ENCODE data around the gene RYR1.
"Not testable (repeated sequence)": the region's sequence is repeated elsewhere in the genome, so short reads cannot be mapped to it uniquely, and the experiment has no call there.

Gene RYR1

DNA sequence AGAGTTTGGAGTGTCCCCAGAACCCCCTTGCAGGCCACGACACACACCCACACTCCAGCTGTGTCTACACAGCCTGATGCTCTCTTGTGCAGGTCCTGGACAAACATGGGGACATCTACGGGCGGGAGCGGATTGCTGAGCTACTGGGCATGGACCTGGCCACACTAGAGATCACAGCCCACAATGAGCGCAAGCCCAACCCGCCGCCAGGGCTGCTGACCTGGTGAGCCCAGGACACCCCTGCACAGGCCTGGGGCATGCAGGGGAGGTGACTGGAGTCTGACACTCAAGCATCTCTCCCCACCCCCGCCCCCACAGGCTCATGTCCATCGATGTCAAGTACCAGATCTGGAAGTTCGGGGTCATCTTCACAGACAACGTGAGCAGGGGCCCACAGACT, 144.3 kb downstream of the RYR1 start:
- no peak for DNase-seq

DNA sequence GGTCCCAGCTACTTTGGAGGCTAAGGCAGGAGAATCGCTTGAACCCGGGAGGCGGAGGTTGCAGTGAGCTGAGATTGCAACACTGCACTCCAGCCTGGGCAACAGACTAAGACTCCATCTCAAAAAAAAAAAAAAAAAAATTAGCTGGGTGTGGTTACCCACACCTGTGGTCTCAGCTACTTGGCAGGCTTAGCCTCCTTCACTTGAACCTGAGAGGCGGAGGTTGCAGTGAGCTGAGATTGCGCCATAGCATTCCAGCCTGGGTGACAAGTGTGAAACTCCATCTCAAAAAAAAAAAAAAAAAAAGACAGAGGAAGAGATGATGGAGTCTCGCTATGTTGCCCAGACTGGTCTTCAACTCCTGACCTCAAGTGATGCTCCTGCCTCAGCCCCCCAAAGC, 145.8 kb downstream of the RYR1 start:
- DNase-seq, result not testable (repeated sequence)

DNA sequence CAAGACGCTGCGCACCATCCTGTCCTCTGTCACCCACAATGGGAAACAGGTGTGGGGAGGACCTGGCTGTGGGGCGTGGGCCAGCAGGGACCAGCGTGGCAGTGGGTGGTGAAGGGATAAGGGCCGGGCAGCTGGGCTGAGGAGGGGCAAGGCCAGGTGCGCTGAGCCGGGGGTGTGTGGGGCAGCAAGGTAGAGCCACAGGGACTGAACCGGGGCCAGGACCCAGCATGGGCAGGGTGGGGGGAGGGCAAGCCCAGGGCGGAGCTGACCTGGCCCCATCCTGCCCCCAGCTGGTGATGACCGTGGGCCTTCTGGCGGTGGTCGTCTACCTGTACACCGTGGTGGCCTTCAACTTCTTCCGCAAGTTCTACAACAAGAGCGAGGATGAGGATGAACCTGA, 146.6 kb downstream of the RYR1 start:
- no peak for DNase-seq

DNA sequence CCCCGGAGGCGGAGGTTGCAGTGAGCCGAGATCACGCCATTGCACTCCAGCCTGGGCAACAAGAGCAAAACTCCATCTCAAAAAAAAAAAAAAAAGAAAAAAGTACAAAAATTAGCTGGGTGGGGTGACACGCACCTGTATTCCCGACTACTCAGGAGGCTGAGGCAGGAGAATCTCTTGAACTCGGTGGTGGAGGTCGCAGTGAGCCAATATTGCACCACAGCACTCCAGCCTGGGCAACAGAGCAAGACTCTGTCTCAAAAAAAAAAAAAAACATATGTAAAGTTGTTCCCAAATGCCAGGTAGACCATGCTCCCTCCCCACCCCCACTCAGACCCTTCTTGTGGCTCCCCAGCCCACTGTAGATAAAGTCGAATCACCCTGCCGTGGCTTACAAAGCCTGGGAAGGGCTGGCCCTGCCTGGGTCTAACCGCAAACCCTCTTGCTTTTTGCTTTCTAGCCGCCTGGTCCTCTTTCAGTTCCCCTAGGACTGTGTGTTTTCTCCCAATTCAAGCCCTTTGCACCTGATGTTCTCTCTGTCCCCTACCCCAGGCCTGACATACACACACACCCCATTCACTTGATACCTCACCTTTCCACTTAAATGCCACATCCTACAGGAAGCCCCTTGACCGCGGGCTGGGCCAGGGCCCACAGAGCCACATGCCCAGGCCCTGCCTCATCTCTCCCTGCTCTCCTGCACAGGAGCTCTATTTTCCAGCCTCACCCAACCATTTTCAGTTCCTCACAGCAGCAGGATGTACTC, 149.9 kb downstream of the RYR1 start:
- DNase-seq, result no peak

DNA sequence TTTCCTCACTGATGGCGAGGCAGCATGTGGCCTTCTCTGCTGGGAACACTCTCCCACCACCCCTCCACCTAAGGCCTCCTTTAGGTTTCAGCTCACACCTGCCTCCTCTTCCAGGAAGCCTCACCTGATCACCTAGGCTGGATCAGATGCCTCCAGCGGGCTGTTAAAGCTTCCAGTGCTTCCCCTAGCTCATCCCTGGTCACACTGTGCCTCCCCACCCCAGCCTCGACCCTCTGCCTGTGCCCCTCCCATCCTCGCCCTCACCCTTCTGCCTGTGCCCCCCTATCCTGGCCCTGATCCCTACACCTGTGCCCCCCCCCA, 150.5 kb downstream of the RYR1 start:
- no peak for DNase-seq

DNA sequence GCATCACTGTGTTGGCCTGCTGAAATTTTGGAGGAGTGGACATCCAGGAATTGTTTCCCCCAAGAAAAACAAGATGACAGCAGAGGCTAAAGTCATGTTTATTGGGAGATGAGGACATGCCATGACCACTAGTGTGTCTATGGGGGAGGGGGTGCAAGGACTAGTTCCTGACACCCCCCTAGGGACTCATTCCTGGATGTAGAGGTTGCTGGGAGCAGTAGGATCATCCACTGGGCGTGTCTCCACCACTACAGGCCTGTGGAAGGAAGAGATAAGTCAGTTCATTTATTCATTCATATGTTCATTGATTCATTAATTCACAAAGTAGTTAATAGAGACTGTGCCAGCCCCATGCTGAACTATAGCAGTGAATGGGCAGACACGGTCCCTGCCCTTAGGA, 154.1 kb downstream of the RYR1 start:
- DNase-seq, result no peak

DNA sequence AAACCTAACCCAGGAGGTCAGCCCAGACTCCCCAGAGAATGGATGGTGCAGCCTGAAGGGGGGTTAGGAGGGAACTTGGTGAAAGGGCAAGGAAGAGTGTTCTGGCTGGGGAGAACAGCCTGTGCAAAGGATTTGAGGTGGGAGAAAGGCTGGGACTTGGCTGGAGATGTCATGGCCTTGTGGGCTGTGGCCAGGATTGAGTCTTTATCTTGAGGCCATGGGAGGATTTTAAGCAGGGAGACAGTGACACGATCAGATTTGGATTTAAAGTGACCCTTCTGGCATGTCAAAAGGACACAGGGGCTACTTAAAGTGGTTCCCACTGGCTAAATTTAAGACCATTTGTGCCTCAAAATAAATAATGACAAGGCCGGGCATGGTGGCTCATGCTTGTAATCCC, 154.6 kb downstream of the RYR1 start:
- DNase-seq, result no peak

DNA sequence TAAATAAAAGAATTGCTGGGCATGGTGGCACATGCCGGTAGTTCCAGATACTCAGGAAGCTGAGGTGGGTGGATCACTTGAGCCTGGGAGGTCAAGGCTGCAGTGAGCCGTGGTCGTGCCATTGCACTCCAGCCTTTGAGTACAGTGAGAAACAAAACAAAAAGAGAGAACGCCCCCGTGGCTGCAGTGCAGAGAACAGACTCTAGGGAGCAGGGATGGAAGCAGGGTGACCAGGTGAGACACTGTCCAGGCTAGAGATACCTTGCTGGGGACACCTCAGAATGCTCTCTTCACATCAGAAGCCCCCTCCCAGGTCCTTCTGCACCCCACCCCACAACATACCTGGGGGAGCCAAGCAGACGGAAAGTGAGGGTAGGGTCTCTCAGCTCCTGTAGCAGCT, 159.4 kb downstream of the RYR1 start:
- DNase-seq, result no peak

DNA sequence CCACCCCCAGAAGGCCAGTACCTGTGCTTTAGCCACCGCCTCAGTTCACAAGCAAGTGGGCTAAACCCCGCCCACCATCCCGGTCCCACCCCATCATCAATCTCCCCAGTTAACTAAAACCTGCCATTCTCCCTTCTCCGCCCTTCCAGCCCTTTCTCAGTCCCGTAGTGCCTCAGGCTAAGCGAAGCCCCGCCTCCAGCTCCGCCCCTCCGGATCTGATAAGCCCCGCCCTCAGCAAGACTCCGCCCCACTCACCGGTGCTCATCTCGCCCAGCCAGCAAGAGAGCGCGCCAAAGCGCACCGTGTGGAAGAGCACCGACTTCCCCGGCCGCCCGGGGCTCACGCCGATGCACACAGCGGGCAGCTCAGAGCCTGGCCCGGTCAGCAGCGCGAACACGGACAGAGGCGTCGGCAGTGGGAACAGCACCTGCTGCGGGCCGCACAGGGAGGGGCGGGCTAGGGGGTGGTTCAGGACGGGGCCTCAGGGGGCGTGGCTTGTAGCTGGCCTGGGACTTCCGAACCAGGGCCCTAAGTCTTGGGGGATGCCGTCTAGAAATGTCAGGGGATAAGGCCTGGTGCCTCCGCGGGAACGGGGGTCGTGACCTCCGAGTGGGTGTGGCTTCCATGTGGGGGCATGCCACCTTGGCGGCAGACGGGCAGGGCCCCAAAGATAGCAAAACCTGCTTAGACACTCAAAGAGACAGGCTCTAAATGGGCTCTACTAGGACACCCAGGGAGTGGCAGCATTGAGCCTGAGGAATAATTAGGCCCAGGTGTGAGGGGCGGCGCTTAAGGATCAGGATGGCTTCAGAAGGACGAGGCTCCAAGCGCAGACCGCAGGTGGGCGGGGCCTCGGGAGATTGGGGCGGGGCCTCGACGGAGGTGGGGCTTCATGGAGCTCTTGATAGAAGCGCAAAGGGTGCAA, 162.8 kb downstream of the RYR1 start:
- DNase-seq, result peak; percentile 54

DNA sequence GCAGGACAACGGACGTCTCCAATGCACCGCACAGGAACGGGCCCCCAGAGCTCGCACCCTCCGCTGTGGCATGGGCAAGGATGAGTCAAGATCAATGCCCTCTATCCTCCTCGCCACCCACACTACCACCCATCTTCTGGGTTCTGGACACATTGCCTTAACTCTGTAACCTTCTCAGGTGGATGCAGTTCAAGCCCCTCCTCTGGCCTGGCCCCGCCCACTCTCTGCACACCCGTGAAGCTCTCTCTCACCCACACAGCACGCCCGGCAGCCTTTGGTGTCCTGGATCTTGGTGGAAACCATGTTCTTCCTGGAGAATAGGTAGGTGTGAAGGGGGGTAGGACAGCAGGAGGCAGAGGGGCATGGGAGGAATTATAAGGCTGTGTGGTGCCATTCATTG, 163.6 kb downstream of the RYR1 start:
- DNase-seq, result no peak

DNA sequence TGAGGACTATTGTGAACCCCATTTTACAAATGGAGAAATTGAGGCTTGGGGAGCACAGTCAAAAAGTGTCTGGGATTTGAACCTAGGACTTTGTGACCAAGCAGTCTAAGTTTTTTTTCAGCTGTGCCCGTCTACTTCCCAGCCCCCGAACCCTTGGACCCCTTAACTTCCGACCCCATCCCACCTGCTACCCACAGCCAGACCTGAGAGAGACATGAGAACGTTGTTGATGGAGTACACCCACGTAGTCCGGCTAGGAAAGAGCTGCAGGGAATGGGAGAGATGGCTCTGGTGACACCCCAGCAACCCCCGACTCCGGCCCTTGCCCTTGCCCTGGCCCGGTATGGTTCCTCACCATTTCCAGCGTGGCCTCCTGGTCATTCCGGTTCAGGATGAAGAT, 166.2 kb downstream of the RYR1 start:
- no peak for DNase-seq

DNA sequence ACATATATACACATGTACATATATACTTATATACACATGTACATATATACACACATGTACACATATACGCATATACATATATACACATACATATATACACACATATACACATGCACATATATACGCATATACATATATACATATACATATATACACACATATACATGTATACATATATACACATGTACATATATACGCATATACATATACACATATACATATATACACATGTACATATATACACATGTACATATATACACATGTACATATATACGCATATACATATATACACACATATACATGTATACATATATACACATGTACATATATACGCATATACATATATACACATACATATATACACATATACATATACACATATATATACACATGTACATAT, 169.4 kb downstream of the RYR1 start:
- DNase-seq, result not testable (repeated sequence)

DNA sequence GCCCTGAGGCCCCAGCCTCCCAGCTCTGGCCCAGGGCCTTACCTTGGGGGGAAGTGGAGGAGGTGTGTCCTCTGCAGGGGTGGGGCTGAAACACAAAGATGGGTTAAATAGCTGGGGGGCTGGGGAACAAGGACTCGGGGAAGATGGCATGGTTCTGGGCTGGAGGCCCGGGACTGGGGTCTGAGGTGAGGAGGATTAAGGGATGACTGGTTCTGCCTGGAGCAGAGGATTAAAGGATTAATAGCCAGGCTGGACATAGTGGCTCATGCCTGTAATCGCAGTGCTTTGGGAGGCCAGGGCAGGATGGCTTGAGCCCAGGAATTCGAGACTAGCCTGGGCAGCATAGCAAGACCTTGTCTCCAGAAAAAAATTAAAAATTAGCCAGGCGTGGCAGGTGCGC, 172.6 kb downstream of the RYR1 start:
- DNase-seq, result no peak

DNA sequence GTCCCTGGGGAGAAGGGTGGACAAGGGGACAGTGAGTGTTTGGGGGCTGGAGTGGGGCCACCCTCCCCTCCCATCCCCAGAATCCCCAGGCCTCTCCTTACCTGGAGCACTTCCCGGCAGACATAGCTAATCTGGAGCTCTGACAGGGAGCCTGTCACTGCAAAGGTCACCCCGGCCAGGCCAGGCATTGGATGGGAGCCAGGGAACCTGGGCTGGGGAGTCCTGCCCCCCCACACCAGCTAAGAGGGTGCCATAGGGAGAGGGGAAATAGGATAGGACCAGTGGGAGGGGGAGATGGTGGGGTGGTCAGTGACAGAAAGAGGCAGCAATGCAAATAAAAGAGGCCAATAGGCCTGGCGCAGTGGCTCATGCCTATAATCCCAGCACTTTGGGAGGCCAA, 180.8 kb downstream of the RYR1 start:
- DNase-seq, result no peak

DNA sequence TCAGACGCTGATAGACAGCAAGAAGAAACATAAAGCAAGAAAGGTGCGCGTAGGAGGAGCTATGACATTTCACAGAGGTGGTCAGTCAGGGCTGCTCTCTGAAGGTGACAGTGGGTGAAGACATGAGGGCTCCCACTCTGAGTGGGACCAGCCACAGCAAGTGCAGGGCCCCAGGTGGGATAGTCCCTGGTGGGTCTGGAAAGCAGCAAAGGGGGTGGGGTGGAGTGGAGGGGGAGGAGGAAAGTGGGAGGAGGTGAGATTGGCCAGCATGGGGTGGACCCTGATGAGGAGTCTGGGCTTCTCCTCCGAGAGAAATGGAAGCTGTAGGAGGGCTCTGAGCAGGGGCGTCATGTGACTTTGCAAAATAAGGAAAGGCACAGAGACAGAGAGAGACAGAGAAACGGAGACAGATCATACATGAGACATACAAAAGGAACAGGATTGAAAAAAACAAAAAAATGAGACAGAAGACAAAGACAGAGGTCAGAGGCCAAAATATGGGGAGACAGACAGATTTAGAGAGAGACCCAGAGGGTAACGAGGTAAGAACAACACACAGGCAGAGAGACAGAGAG, 181.6 kb downstream of the RYR1 start:
- no peak for DNase-seq

DNA sequence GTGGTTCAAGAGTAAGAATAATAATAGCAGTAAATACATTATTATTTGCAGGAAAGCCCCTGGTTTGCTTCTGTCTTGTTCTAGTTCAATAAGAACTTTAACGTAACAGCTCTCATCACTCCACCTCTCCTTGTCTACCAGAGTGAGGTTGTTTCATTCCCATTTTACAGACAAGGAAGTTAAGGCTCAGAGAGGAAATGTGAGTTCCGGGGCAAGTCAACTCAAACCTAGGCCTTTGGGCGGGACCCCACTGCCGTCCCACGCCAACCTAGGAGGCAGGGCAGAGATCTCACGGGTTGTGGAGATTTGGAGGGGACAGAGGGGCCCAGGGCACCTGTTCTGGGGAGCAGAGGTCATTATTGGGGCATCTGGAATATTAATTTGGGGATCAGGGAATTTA, 182.8 kb downstream of the RYR1 start:
- DNase-seq, result no peak

DNA sequence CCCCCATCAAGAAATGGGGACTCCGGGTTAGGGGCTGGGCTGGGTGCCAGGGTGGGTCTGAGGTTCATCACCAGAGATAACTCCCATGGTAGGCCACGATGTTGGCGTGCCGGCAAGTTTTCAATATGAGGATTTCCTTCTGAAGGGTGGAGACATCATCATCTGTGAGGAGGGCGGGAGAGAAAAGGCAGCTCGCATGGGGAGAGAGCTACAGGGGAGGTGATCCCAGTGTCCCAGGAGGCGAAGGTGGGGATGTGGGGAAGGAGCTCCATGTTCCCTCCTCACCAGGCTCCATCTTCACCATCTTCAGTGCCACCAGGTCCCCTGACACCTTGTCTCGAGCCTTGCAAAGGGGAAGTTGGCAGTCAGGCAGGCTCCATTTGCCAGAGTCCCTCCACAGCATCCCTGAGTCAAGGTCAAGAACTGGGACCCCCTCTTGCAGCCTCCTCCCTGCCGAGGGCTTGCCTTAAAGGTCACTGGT, 183.8 kb downstream of the RYR1 start:
- peak; percentile 49 for DNase-seq

DNA sequence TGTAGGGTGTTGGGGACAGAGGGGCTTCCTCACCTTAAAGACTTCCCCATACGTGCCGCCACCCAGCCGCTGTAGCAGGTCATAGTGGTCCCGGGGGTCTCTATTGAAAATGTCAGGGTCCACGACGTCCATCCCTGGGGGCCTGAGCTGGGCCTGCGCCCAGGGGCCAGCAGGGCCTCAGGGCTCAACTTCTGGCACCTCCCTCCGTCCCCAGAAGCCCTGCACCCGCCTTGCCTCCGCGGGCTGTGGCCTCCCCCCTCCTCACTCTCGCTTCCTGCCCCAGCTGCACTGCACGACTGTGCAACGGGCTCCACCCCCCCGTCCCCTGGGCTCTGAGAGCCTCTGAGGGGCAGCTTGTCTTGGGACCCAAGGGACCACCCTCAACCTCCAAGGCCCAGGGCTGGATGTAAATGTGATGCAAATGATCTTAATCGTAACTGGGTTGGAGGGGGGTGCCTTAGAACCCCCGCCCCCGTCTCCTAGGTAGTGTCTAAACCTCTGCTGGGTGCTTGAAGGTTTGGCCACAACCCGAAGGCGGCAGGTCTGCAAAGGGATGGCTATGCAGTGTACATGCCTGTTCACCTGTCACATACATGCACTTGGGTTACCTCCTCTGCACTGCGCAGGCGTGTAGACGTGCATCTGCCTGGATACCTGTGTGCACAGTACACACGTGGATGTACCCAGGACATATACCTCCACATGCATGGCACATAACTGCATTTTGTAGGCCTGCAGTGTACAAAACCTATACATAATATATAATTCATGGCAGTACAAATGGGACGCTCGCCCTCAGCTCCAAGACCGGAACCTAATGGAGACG, 184.5 kb downstream of the RYR1 start, which contains the start of gene MAP4K1:
Gene MAP4K1, minus strand, starts transcription at position 190 of the 826 bp plus-strand sequence. Its CDS starts 58 bp downstream, at position 132.
- DNase-seq, result peak; percentile 86

DNA sequence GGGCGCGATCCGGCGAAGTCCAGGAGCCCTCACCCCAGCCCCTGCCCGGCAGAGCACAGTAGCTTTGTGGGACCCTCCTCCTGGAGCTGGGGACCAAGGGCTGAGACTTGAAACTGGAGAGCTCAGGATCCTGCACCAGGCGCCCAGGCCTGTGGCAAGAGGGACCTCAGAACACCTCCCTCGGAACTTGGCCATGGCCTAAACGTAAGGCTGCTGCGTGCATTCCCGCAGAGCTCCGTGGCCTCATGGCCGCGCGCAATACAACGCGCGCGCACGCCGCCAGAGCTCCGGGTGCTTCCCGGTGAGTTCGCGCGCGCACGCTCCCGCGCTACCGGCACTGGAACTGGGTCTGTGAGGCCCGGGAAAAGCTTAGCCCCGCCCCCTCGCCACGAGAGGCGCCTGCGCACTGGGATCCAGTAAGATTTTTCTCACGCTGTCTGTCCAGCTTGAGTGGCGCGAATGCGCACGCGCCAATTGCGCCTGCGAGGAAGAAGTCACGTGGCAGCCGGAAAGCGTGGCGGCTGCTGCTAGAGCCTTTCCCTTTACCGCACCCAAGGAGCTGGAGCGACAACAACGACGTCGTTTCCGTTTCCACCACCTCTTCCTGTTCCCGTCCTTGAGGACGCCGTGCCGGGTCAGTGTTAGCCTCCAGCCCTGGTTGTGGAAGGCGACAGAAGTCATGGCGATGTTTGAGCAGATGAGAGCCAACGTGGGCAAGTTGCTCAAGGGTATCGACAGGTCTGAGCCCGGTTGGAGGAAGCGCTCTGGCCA, 185.3 kb downstream of the RYR1 start, which contains the start of gene EIF3K:
Gene EIF3K, plus strand, starts transcription at position 599 of the 771 bp plus-strand sequence. Its CDS starts 81 bp downstream, at position 680.
- peak; percentile 99 for DNase-seq

DNA sequence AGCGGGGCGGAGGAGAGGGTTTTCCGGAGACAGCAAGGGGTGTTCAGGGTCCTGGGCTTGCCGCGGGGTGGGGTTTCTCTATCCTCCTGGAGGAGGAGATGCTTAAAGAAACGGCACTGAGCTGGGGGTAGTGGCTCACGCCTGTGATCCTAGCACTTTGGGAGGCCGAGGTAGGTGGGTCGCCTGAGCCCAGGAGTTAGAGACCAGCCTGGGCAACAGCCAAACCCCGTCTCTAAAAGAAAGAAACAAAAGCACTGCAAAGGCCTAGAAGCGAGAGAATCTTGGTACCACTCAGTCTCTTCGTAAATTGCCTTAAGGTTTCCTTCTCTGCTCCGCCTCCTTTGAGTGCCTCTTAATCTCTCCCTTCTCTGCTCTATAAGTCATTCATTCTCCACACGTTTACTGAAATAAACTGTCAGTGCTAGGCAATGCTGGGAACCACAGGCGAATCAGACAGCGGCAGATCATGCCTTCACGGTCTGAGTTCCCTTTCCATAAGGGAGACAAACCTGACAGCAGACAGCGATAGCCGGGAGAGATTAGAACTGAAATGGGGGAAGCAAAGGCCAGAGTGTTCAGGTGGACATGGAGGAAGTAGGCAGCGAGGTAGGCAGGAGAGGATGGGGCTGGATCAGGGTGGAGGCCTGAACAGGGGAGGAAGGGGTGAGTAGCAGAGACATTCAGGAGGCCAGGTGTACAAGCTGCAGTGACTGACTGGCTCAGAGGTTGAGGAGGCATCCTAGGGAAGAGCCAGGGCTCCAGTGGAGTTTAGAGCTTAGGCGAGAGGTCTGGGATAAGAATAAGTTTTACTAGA, 186.1 kb downstream of the RYR1 start:
- DNase-seq, result no peak

DNA sequence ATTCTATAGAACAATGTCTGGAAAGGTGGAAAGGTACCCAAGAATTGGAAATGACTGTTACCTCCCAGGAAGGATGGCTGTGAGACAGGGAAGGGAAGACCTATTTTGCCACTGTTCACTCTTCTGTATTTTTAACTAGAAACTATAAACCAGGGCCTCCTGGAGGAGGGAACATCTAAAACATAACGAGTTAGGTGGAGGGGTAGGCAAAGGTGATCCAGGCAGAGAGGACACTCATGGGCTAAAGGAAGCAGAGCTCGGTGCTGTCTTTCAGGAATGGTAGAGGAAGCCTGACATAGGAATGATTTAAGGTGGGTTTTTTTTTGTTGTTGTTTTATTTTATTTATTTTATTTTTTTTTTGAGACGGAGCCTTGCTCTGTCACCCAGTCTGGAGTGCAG, 191.3 kb downstream of the RYR1 start:
- DNase-seq, result no peak
